Panc1 (cell line): ENCODE data around the gene ORMDL1.

Experiments
- CTCF ChIP-seq: fragments of 450-650 bp; IDR thresholded peaks from 2 replicates; pipeline ENCODE4 v1.5.1; 2017; ENCODE audit warnings: mild to moderate bottlenecking
- POLR2AphosphoS5 ChIP-seq: IDR thresholded peaks from 2 replicates; pipeline ENCODE4 v1.6.1; 2012; ENCODE audit warnings: mild to moderate bottlenecking, low read depth, low read length, moderate library complexity
- REST ChIP-seq, 2 experiments: IDR thresholded peaks; 2 replicates each; pipeline ENCODE4 v1.6.1; 2011 to 2012; ENCODE audit warnings: low read depth in 2 of 2, control low read depth in 1 of 2, low read length in 1 of 2, mild to moderate bottlenecking in 1 of 2, moderate library complexity in 1 of 2; ENCODE audit not compliant: insufficient read depth in 1 of 2
- SIN3A ChIP-seq: IDR thresholded peaks from 2 replicates; pipeline ENCODE4 v1.6.1; 2012; ENCODE audit warnings: low read depth, mild to moderate bottlenecking, low read length, moderate library complexity, borderline replicate concordance; ENCODE audit not compliant: insufficient read depth
- TCF7L2 ChIP-seq: IDR thresholded peaks from 2 replicates; pipeline ENCODE4 v1.6.1; 2011; ENCODE audit warnings: mild to moderate bottlenecking, low read depth, low read length, inconsistent platforms

- no peak for TF ChIP-seq CTCF
- no peak for TF ChIP-seq POLR2AphosphoS5
- no peak for TF ChIP-seq REST (IDR thresholded peaks at IDR 0.05; ENCODE audit: insufficient read depth in 1 of 2, low read depth in 2 of 2, low read length in 1 of 2)
- no peak for TF ChIP-seq SIN3A
- TF ChIP-seq TCF7L2 = no peak
Measured at GRCh38 chr2:189783451-189783926, 650 bp downstream of the ORMDL1 start.
